WTC11 (cell line): Measurements from ENCODE around the gene RBFOX2. TPM values are rescaled to one million over a fixed set of nuclear protein-coding genes. Genes with fewer than 3 reads are reported as not detected.

ENCODE experiments used
- ATAC-seq: fragments of 200-7000 bp; cut with Tn5 transposase; 2 replicates; pipeline ENCODE4 v1.10.0; 2021; ENCODE audit warnings: mild to moderate bottlenecking, moderate library complexity
- CTCF ChIA-PET: fragments of 300-600 bp; sonication (Branson Sonifier 250); formaldehyde crosslinking; loops from one replicate; lab custom pipeline; 2021; ENCODE audit warnings: antibody characterized with exemption; lab: Charles Lee
- POLR2A ChIA-PET: fragments of 350-600 bp; sonication (Branson Sonifier 250); formaldehyde crosslinking; loops from one replicate; lab custom pipeline; 2021; ENCODE audit warnings: antibody characterized with exemption; lab: Charles Lee
- DNase-seq: peaks from one replicate; pipeline ENCODE4 v3.0.0; 2021; ENCODE audit warnings: low spot score
- H3K27ac Mint-ChIP-seq: 2 replicates; pipeline ENCODE4 v1.8.0; 2021; ENCODE audit warnings: mixed read lengths
- H3K27me3 Mint-ChIP-seq: 2 replicates; pipeline ENCODE4 v1.8.0; 2021; ENCODE audit warnings: low read depth, mild to moderate bottlenecking, moderate library complexity, mixed read lengths
- H3K36me3 Mint-ChIP-seq: 2 replicates; pipeline ENCODE4 v1.8.0; 2021; ENCODE audit warnings: mixed read lengths
- H3K4me1 Mint-ChIP-seq: 2 replicates; pipeline ENCODE4 v1.8.0; 2022; ENCODE audit warnings: mixed read lengths
- H3K4me3 Mint-ChIP-seq: 2 replicates; pipeline ENCODE4 v1.8.0; 2021; ENCODE audit warnings: mild to moderate bottlenecking, moderate library complexity, mixed read lengths
- H3K9me3 Mint-ChIP-seq: 2 replicates; pipeline ENCODE4 v1.8.0; 2021; ENCODE audit warnings: mixed read lengths
- ATF1 ChIP-seq: sonication (generic); formaldehyde crosslinking; IDR thresholded peaks from 2 replicates; pipeline ENCODE4 v1.8.1; 2023; ENCODE audit warnings: mild to moderate bottlenecking, moderate library complexity, missing genetic modification reagents
- ELF4 ChIP-seq: sonication (generic); formaldehyde crosslinking; IDR thresholded peaks from 2 replicates; pipeline ENCODE4 v1.8.1; 2022; ENCODE audit warnings: low read depth, mild to moderate bottlenecking, moderate library complexity, missing genetic modification reagents
- EMX1 ChIP-seq: fragments of 250-450 bp; sonication (Bioruptor Pico); IDR thresholded peaks from 2 replicates; pipeline ENCODE4 v1.8.0; 2021; ENCODE audit warnings: mild to moderate bottlenecking
- FOXJ3 ChIP-seq: sonication (generic); formaldehyde crosslinking; IDR thresholded peaks from 2 replicates; pipeline ENCODE4 v1.9.0; 2021; ENCODE audit warnings: missing genetic modification reagents, mild to moderate bottlenecking, borderline replicate concordance
- NFATC4 ChIP-seq: fragments of 250-450 bp; sonication (Bioruptor Pico); IDR thresholded peaks from 2 replicates; pipeline ENCODE4 v1.9.0; 2021; ENCODE audit warnings: mild to moderate bottlenecking
- NFE2L1 ChIP-seq: sonication (generic); formaldehyde crosslinking; IDR thresholded peaks from 2 replicates; pipeline ENCODE4 v1.8.1; 2023; ENCODE audit warnings: missing genetic modification reagents
- OVOL2 ChIP-seq: fragments of 250-450 bp; sonication (Bioruptor Pico); IDR thresholded peaks from 2 replicates; pipeline ENCODE4 v1.9.0; 2021; ENCODE audit warnings: mild to moderate bottlenecking, borderline replicate concordance
- PRDM15 ChIP-seq: sonication (generic); formaldehyde crosslinking; IDR thresholded peaks from 2 replicates; pipeline ENCODE4 v1.8.0; 2022; ENCODE audit warnings: missing genetic modification reagents
- STAT6 ChIP-seq: sonication (generic); formaldehyde crosslinking; conservative IDR thresholded peaks from 2 replicates; pipeline ENCODE4 v1.8.1; 2023; ENCODE audit warnings: mild to moderate bottlenecking, low read depth, missing genetic modification reagents, moderate library complexity
- TEAD1 ChIP-seq: sonication (generic); formaldehyde crosslinking; IDR thresholded peaks from 2 replicates; pipeline ENCODE4 v1.8.0; 2022; ENCODE audit warnings: mild to moderate bottlenecking, missing genetic modification reagents
- ZNF121 ChIP-seq: sonication (generic); formaldehyde crosslinking; IDR thresholded peaks from 2 replicates; pipeline ENCODE4 v1.8.0; 2023; ENCODE audit warnings: missing genetic modification reagents
- ZNF232 ChIP-seq: sonication (generic); formaldehyde crosslinking; IDR thresholded peaks from 2 replicates; pipeline ENCODE4 v1.8.0; 2022; ENCODE audit warnings: mild to moderate bottlenecking, missing genetic modification reagents
- ZNF263 ChIP-seq: sonication (generic); formaldehyde crosslinking; IDR thresholded peaks from 2 replicates; pipeline ENCODE4 v1.8.1; 2022; ENCODE audit warnings: low read depth, mild to moderate bottlenecking, moderate library complexity, missing genetic modification reagents
- total RNA-seq: library from RNA; stranded (reverse); gene quantifications from 3 replicates; pipeline ENCODE4 v1.2.3, GENCODE V29; 2021
- TF ChIP-seq, protein P1 (sequence below): sonication (generic); formaldehyde crosslinking; IDR thresholded peaks from 2 replicates; pipeline ENCODE4 v1.8.1; 2023; ENCODE audit warnings: mild to moderate bottlenecking, missing genetic modification reagents, moderate library complexity
- TF ChIP-seq, protein P2 (sequence below): sonication (generic); formaldehyde crosslinking; IDR thresholded peaks from 2 replicates; pipeline ENCODE4 v1.8.0; 2022; ENCODE audit warnings: mild to moderate bottlenecking, missing genetic modification reagents
- TF ChIP-seq, protein P3 (sequence below): sonication (generic); formaldehyde crosslinking; IDR thresholded peaks from 2 replicates; pipeline ENCODE4 v1.8.0; 2022; ENCODE audit warnings: mild to moderate bottlenecking, missing genetic modification reagents
- TF ChIP-seq, protein P4 (sequence below): fragments of 200-600 bp; IDR thresholded peaks from 2 replicates; pipeline ENCODE4 v1.8.0; 2022; ENCODE audit warnings: antibody characterized with exemption

The RBFOX2 gene
- total RNA-seq, 1 experiment from 2014 or later, result 107 TPM

DNA sequence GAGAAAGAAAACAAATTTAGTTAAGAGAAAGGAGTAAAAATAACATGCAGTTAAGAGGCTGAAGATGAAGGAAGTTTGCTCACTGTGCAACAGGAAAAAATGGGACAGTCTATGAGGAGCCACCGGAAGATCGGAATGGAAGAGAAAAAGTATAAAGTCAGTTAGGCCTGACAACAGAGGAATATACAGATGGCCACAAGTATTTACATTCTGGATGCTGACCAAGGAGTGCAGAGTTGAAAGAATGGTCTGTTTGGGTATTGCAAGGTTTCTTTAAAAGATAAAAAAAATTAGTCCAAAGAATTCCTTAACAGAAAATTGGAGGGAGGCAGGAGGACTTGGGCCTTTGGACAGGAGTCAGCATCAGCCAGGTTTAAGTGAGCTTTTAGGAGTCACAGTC lies 37.5 kb downstream of the RBFOX2 start:
- Mint-ChIP-seq H3K27ac (no peak overlapping the region), H3K4me3 (no peak overlapping the region), H3K36me3 (peaks cover 11% of the 10 kb centered on the region), H3K4me1 (peaks cover 34% of the 10 kb centered on the region), H3K27me3 (no peaks in the 10 kb centered on the region), H3K9me3 (peaks cover 7% of the 10 kb centered on the region)
- ATAC-seq (no peak), DNase-seq (no peak)
- CTCF ChIA-PET, result interaction anchor here (1.5 kb wide), 1 partner anchor 75 kb away, joined by 5 read pairs; no protein-coding TSS in a partner anchor
- POLR2A ChIA-PET, result no interaction called here
- TF ChIP-seq ATF1 (CRISPR knock-in tag) (no peak), PRDM15 (CRISPR knock-in tag) (no peak), NFATC4 (no peak), NFE2L1 (CRISPR knock-in tag) (no peak), EMX1 (CRISPR knock-in tag) (no peak)
- TF ChIP-seq, protein P1, sequence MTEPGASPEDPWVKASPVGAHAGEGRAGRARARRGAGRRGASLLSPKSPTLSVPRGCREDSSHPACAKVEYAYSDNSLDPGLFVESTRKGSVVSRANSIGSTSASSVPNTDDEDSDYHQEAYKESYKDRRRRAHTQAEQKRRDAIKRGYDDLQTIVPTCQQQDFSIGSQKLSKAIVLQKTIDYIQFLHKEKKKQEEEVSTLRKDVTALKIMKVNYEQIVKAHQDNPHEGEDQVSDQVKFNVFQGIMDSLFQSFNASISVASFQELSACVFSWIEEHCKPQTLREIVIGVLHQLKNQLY (CRISPR knock-in tag), result no peak
- TF ChIP-seq, protein P2, sequence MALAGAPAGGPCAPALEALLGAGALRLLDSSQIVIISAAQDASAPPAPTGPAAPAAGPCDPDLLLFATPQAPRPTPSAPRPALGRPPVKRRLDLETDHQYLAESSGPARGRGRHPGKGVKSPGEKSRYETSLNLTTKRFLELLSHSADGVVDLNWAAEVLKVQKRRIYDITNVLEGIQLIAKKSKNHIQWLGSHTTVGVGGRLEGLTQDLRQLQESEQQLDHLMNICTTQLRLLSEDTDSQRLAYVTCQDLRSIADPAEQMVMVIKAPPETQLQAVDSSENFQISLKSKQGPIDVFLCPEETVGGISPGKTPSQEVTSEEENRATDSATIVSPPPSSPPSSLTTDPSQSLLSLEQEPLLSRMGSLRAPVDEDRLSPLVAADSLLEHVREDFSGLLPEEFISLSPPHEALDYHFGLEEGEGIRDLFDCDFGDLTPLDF (CRISPR knock-in tag), result no peak
- TF ChIP-seq, protein P3, sequence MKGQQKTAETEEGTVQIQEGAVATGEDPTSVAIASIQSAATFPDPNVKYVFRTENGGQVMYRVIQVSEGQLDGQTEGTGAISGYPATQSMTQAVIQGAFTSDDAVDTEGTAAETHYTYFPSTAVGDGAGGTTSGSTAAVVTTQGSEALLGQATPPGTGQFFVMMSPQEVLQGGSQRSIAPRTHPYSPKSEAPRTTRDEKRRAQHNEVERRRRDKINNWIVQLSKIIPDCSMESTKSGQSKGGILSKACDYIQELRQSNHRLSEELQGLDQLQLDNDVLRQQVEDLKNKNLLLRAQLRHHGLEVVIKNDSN, result no peak

DNA sequence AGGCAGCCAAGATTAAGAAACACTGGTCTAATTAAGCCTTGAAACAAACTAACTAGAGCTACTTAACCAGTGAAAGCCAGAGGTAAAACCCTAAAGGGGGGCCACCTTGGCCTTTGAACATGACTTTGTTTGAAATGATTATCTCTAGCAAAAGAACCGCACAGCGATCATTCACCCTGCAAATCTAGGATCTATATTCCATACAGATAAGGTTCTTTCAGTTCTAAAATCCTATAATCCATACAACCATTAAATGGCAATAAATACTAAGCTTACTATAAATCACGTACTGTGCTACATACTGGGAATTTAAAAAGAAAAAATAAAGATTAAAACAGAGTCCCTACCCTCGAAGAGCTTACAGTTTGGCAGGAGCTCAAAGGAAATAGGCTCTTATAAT lies 40.6 kb downstream of the RBFOX2 start:
- Mint-ChIP-seq H3K27me3 (no peaks in the 10 kb centered on the region), H3K27ac (no peak overlapping the region), H3K36me3 (peaks cover 3% of the 10 kb centered on the region), H3K9me3 (peaks cover 1% of the 10 kb centered on the region), H3K4me1 (peaks cover 43% of the 10 kb centered on the region), H3K4me3 (no peak overlapping the region)
- ChIA-PET CTCF (interaction anchor here (0.7 to 1.2 kb wide), 3 partner anchors 41 to 78 kb away, joined by 3 to 6 read pairs (median 3); partner anchors contain the start of gene RBFOX2), POLR2A (no interaction called here)
- TF ChIP-seq ZNF263 (CRISPR knock-in tag), result no peak
- no peak for TF ChIP-seq ZNF121
- DNase-seq (no peak), ATAC-seq (no peak)

DNA sequence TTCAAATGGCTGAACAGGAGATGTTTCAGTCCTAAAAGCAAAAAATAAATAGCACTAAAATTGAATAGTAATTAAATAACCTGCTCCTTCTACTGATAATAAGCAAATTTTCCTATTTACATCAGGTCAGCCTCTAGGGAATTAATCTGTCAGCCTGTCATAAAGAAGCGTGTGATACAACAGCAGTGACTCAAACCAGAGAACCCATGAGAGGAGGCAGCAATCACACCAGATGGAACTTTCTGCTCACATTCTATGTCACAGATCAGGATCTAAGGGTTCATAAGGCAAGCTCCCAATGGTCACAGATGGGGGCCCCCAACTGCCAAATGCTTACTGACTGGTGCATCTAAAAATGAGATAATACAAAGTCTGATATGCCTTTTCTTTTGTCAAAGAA lies 41.1 kb downstream of the RBFOX2 start:
- no peak for ATAC-seq
- H3K36me3 Mint-ChIP-seq, result no peaks in the 10 kb centered on the region
- POLR2A ChIA-PET, result no interaction called here
- H3K4me1 Mint-ChIP-seq, result peaks cover 42% of the 10 kb centered on the region
- H3K27ac Mint-ChIP-seq, result no peak overlapping the region
- no peak for DNase-seq
- no peak overlapping the region for H3K4me3 Mint-ChIP-seq
- no peaks in the 10 kb centered on the region for H3K27me3 Mint-ChIP-seq
- TF ChIP-seq FOXJ3 (no peak), ZNF232 (no peak), STAT6 (CRISPR knock-in tag) (no peak), ELF4 (CRISPR knock-in tag) (no peak), TEAD1 (CRISPR knock-in tag) (no peak), OVOL2 (CRISPR knock-in tag) (no peak)
- TF ChIP-seq, protein P3, result no peak
- TF ChIP-seq, protein P4, sequence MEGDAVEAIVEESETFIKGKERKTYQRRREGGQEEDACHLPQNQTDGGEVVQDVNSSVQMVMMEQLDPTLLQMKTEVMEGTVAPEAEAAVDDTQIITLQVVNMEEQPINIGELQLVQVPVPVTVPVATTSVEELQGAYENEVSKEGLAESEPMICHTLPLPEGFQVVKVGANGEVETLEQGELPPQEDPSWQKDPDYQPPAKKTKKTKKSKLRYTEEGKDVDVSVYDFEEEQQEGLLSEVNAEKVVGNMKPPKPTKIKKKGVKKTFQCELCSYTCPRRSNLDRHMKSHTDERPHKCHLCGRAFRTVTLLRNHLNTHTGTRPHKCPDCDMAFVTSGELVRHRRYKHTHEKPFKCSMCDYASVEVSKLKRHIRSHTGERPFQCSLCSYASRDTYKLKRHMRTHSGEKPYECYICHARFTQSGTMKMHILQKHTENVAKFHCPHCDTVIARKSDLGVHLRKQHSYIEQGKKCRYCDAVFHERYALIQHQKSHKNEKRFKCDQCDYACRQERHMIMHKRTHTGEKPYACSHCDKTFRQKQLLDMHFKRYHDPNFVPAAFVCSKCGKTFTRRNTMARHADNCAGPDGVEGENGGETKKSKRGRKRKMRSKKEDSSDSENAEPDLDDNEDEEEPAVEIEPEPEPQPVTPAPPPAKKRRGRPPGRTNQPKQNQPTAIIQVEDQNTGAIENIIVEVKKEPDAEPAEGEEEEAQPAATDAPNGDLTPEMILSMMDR, result no peak
- H3K9me3 Mint-ChIP-seq, result no peaks in the 10 kb centered on the region
- CTCF ChIA-PET, result interaction anchor here (0.7 to 1.2 kb wide), 2 partner anchors 78 to 79 kb away, joined by 3 to 6 read pairs; no protein-coding TSS in a partner anchor
